Measurements from ENCODE around the gene KCNC1. TPM values are rescaled to one million over a fixed set of nuclear protein-coding genes. Genes with fewer than 3 reads are reported as not detected.

KCNC1 gene
- polyA plus RNA-seq, 10 donors, result 0.75 to 2.2 (median 1.3) TPM

- peak; percentile 51 to 68 (median 61) for DNase-seq
Observed at GRCh38 chr11:17714356-17714854, 20.2 kb upstream of the KCNC1 start.

DNA sequence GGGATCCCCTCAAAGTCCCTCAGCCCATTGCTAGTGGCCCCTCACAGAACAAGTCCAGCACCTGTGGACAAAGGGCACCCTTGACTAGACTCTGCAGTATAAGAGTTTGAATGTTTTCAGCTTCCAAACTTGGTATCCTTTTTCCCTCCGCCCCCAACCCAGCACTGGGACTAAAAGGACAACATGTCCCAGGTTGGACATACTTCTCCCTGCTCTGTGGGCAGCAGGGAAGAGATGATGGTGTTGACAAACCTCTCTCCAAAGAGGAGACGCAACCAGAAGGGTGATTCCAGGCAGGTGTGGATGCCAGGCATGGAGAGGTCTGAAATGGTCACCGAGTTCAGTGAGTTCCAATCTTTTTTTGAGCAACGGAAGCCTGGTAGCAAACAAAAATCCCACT lies 19.7 kb upstream of the KCNC1 start:
- DNase-seq, result no peak

GRCh38 chr11:17716807-17717206 lies 17.8 kb upstream of the KCNC1 start:
- no peak for DNase-seq

- DNase-seq, result no peak
Observed at GRCh38 chr11:17718015-17718414, 16.6 kb upstream of the KCNC1 start.

DNA sequence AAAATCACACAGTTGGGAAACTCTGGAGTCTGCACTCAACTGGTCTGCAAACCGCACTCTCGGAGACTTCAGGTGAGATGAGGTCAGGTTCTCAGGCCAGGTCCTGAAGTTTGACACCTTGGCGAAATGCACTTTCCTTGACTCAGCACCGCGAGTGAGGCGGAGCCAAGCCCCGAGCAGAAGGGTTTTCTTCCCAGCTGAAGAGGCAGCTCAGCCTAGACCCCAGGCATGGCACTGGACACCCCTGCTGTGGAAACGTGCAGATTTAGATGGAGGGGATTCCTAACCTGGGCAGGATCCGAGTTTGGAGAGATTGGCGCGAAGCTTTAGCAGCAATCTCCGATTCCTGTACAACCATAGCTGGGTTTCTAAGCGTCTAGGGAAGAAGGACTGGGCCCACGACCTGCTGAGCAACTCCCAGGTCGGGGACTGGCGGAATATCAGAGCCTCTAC lies 16.0 kb upstream of the KCNC1 start:
- no peak for DNase-seq

- DNase-seq, result peak; percentile 66 to 75 (median 73)
Observed at GRCh38 chr11:17719028-17719937, 15.3 kb upstream of the KCNC1 start, which contains the start of gene MYOD1. Gene MYOD1 (plus strand): TSS chr11:17719571. CDS start chr11:17719783, 212 bp downstream.

DNA sequence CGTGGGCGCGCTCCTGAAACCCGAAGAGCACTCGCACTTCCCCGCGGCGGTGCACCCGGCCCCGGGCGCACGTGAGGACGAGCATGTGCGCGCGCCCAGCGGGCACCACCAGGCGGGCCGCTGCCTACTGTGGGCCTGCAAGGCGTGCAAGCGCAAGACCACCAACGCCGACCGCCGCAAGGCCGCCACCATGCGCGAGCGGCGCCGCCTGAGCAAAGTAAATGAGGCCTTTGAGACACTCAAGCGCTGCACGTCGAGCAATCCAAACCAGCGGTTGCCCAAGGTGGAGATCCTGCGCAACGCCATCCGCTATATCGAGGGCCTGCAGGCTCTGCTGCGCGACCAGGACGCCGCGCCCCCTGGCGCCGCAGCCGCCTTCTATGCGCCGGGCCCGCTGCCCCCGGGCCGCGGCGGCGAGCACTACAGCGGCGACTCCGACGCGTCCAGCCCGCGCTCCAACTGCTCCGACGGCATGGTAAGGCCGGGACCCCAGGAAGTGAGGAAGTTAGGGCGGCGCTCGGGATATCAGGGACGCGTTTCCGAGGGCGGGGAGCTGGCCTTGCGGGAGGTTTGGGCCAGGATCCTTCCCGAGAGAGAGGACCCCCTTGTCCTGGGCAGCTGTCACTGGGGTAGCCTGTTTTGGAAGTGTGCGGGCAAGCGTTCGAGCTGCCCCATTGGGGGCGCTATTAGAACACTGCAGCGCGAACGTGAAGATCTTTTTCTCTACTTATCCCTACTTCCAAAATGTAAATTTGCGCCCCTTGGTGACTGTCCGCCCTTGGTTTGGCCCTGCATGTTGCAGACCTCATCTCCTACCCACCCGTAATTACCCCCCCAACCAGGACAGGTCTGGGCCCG lies 14.4 kb upstream of the KCNC1 start:
- peak in 2 of 3 donors; percentile 36 to 58 for DNase-seq

- peak in 1 of 3 donors; percentile 40 for DNase-seq
Observed at GRCh38 chr11:17720796-17721171, 13.8 kb upstream of the KCNC1 start.

GRCh38 chr11:17721242-17721999 lies 13.2 kb upstream of the KCNC1 start:
- no peak for DNase-seq

DNA sequence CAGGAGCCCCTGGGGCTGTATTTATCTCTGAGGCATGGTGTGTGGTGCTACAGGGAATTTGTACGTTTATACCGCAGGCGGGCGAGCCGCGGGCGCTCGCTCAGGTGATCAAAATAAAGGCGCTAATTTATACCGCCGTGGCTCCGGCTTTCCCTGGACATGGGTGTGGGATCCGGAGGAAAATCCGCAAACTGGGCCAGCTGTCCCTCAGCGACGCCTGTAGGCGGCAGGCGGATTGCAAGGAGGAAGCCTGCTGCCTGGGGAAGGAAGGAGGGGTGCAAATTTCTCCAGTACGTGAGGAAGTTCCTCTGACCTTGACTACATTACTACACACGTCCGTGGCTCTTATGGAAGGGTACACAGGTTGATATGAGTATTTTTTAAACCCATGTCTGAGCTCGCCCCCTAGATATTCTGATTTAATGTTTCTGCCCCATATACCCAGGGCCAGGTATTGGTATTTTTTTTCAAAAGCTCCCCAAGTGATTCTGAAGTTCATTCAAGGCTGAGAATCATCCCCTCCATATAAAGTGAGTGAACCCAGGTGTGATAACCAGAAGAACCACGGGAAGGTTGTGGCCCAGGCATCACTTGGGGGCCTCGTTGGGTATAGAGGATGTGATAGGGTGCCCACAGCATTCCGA lies 12.5 kb upstream of the KCNC1 start:
- DNase-seq, result peak in 2 of 3 donors; percentile 32 to 41

- DNase-seq, result no peak
Observed at GRCh38 chr11:17724020-17724908, 10.3 kb upstream of the KCNC1 start.

DNA sequence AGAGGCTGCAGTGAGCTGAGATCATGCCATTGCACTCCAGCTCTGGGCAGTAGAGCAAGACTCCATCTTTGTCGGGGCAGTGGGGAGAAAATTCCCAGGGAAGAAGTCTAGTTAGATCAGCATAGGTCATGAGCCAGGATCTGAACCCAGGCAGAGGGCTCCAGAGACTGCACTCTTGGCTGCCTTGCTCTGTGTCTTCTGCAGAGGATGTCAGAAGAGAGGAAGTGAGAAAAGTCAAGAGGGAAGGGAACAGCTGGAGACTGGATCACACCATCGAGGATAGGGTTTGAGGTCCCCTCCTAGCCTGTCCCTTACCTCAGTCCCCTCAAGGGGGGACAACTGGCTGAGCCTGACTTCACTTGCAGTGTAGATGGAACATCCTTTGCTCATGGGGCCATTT lies 9.4 kb upstream of the KCNC1 start:
- no peak for DNase-seq

GRCh38 chr11:17730137-17730536 lies 4.4 kb upstream of the KCNC1 start:
- DNase-seq, result no peak

DNA sequence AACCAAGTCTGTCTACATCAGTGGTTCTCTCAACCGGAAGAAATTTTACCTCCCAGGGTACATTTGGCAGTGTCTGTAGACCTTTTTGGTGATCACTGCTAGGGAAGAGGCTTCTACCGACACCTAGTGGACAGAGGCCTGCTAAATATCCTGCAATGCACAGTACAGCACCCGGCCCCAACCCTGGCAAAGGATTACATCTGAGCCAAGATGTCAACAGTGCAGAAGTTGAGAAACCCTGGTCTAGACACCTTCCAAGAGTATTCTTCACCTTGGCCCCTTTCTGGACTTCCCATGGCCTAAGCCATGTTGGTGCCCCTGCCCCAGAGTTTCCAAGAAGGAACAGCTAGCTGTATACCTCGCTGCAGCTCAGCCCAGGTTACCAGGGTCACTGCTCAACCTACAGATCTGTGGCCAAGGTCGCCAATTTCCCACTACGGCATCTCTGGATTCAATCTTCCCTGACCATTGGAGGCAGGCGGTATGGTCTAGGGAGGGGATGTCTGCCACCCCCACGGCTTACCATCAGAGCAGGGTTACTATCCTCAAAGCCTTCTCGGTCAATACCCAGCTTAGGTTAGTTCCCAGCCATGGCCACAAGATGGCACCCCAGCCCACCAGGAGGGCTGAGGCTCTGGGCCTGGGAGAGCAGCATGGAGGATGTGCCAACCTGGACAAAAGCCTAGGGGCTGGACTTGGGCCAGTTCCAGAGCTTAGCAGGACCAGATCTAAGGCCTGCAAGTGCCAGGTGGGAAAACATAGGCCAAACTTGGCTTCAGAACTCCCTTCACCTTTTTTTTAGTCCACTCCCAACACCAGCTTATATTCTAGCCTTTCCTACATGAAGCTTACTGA lies 3.7 kb upstream of the KCNC1 start:
- DNase-seq, result peak; percentile 71 to 84 (median 83)

GRCh38 chr11:17733261-17733660 lies 1.3 kb upstream of the KCNC1 start:
- DNase-seq, result no peak

GRCh38 chr11:17734986-17735817 lies 621 bp downstream of the KCNC1 start:
- peak; percentile 74 to 92 (median 88) for DNase-seq

- DNase-seq, result peak in 1 of 3 donors; percentile 31
Observed at GRCh38 chr11:17735818-17736578, 1.4 kb downstream of the KCNC1 start.
